Ovary (tissue), 9 donors: ENCODE results near the gene SNAI3. TPM values are rescaled to one million over a fixed set of nuclear protein-coding genes. Genes with fewer than 3 reads are reported as not detected.

Experiments
- DNase-seq, 5 donors: peaks; one replicate each; pipeline ENCODE4 v3.0.0-alpha.2; 2019 to 2020
- H3K27ac ChIP-seq, 2 donors: fragments of 200-600 bp; one replicate each; pipeline versions ENCODE4 v1.5.1 to v1.8.0; 2019 to 2022
- H3K27me3 ChIP-seq: fragments of 200-600 bp; one replicate; pipeline ENCODE4 v1.8.0; 2022
- H3K36me3 ChIP-seq: fragments of 200-600 bp; sonication (generic); one replicate; pipeline ENCODE4 v1.5.1; 2019
- H3K4me1 ChIP-seq: one replicate; pipeline ENCODE4 v1.8.1; 2013; ENCODE audit warnings: mild to moderate bottlenecking, moderate library complexity; ENCODE audit not compliant: insufficient read depth
- H3K4me3 ChIP-seq: fragments of 200-600 bp; sonication (generic); one replicate; pipeline ENCODE4 v1.5.1; 2017
- H3K9me3 ChIP-seq, 2 donors: fragments of 200-600 bp in 1 of 2; sonication (generic) in 1 of 2; one replicate each; pipeline versions ENCODE4 v1.5.1 to v1.8.1; 2013 to 2019; ENCODE audit warnings: mild to moderate bottlenecking in 1 of 2, moderate library complexity in 1 of 2
- CTCF ChIP-seq, 3 donors: fragments of 450-650 bp in 2 of 3; fragments of 200-600 bp in 1 of 3; IDR thresholded peaks; one replicate each; pipeline versions ENCODE4 v1.5.1 to v1.8.0; 2016 to 2022; ENCODE audit warnings: antibody characterized with exemption in 3 of 3, mild to moderate bottlenecking in 1 of 3
- EP300 ChIP-seq: sonication (generic); formaldehyde crosslinking; IDR thresholded peaks from one replicate; pipeline ENCODE4 v1.6.1; 2017; ENCODE audit warnings: antibody characterized with exemption
- POLR2A ChIP-seq: fragments of 450-650 bp; IDR thresholded peaks from one replicate; pipeline ENCODE4 v1.6.1; 2017; ENCODE audit warnings: antibody characterized with exemption, mild to moderate bottlenecking, moderate library complexity
- WGBS, 3 donors: extraction: QIAGEN DNeasy Blood & Tissue Kit in 1 of 3; methylation state at CpG; one replicate each; pipeline versions ENCODE4 v1.1.5 to v1.1.7; 2013 to 2017; 5-methylcytosine and 5-hydroxymethylcytosine counted together
- intact Hi-C, 4 donors: fragments of 100-400 bp; cut with DNase I; formaldehyde crosslinking; loops; one replicate each; pipeline versions ENCODE4 v1.11.0 to v1.15.1; 2022 to 2023
- polyA plus RNA-seq, 2 donors: library from polyadenylated mRNA; stranded (reverse); fragments of 200-250 nt in 1 of 2; fragments of 350-450 nt in 1 of 2; fragmentation: Illumina TruSeq in 1 of 2; extraction: RNeasy Lipid Tissue Mini Kit (QIAGEN cat#74804) in 1 of 2; gene quantifications; one replicate each; pipeline ENCODE4 v1.2.3, GENCODE V29; 2013 to 2014
- total RNA-seq, 7 donors: library from RNA; depleted of rRNA in 2 of 7; stranded (reverse); fragments of >200 nt in 2 of 7; fragmentation: NEBNext Ultra II Directional in 3 of 7; extraction: Animal tissue kit (Norgen Biotek cat#: 25700) in 3 of 7; gene quantifications; one replicate each; pipeline versions ENCODE4 v1.1.0 to v1.2.4, GENCODE V29; 2016 to 2023
- donor health status: DM: no; HTN: no; CAD: no; lungs with moderate emphysema.
- donor health status: DM: no; HTN: no; CAD: no.
- donor health status: Bipolar disorder and iron deficiency.
- donor health status: DM: yes; HTN: yes; CAD: no.
- donor health status: DM: no; HTN: no; CAD: no.
- donor health status: DM: yes; HTN: yes; CAD: no.

The SNAI3 gene
- total and polyA plus RNA-seq, 9 donors = 0.12 to 1.0 (median 0.28) TPM; not detected in 4

GRCh38 chr16:88643644-88643932 is 42.7 kb downstream of the SNAI3 start:
- Histone ChIP-seq H3K27me3 (no peaks in the 10 kb centered on the region), H3K4me1 (no peaks in the 10 kb centered on the region), H3K36me3 (no peaks in the 10 kb centered on the region), H3K9me3 (no peaks in the 10 kb centered on the region), H3K4me3 (no peak overlapping the region), H3K27ac (no peak overlapping the region)
- intact Hi-C loops = no loop called here
- no peak for TF ChIP-seq EP300
- no peak for TF ChIP-seq CTCF (IDR thresholded peaks at IDR 0.05)
- TF ChIP-seq POLR2A = no peak
- WGBS, 3 donors = 84 to 93% (median 88%) methylated on average over 3 to 9 of the region's 9 CpGs
- DNase-seq = no peak

- WGBS, 3 donors = 81 to 85% (median 84%) methylated on average over 51 to 58 of the region's 58 CpGs
- no peaks in the 10 kb centered on the region for H3K27me3 ChIP-seq
These were observed 43.2 kb downstream of the SNAI3 start for GRCh38 chr16:88642881-88643643.

GRCh38 chr16:88640498-88641247 is 45.6 kb downstream of the SNAI3 start:
- 37 to 57% (median 43%) methylated on average over 17 of the region's 17 CpGs for WGBS, 3 donors
- Histone ChIP-seq H3K4me3 (no peak overlapping the region), H3K27me3 (no peaks in the 10 kb centered on the region), H3K9me3 (no peaks in the 10 kb centered on the region), H3K27ac (no peak overlapping the region), H3K36me3 (no peaks in the 10 kb centered on the region), H3K4me1 (no peaks in the 10 kb centered on the region)
- no peak for DNase-seq
- TF ChIP-seq CTCF (IDR thresholded peaks at IDR 0.05) (no peak), EP300 (no peak), POLR2A (no peak)
- intact Hi-C loops = no loop called here

More at GRCh38 chr16:88642881-88643643, 43.2 kb downstream of the SNAI3 start:
- TF ChIP-seq EP300 (no peak), POLR2A (no peak), CTCF (IDR thresholded peaks at IDR 0.05) (no peak)
- no peak overlapping the region for H3K27ac ChIP-seq
- no peak for DNase-seq
- intact Hi-C loops = no loop called here
- H3K9me3 ChIP-seq = no peaks in the 10 kb centered on the region
- H3K36me3 ChIP-seq = no peaks in the 10 kb centered on the region
- no peak overlapping the region for H3K4me3 ChIP-seq
- no peaks in the 10 kb centered on the region for H3K4me1 ChIP-seq

- DNase-seq = no peak
- no peaks in the 10 kb centered on the region for H3K27me3 ChIP-seq
- 24 to 43% (median 33%) methylated on average over 13 of the region's 13 CpGs for WGBS, 3 donors
- H3K4me1 ChIP-seq = no peaks in the 10 kb centered on the region
- no peaks in the 10 kb centered on the region for H3K36me3 ChIP-seq
- intact Hi-C loops = no loop called here
- no peaks in the 10 kb centered on the region for H3K9me3 ChIP-seq
- no peak overlapping the region for H3K4me3 ChIP-seq
- H3K27ac ChIP-seq = no peak overlapping the region
- TF ChIP-seq CTCF (IDR thresholded peaks at IDR 0.05) (no peak), EP300 (no peak), POLR2A (no peak)
These were observed 46.2 kb downstream of the SNAI3 start for GRCh38 chr16:88640039-88640495.
